ENCODE data around the gene RHOBTB1. TPM values are rescaled to one million over a fixed set of nuclear protein-coding genes. Genes with fewer than 3 reads are reported as not detected.
"Not testable (repeated sequence)": the region's sequence is repeated elsewhere in the genome, so short reads cannot be mapped to it uniquely, and the experiment has no call there.

The RHOBTB1 gene
- total RNA-seq, 1 donor from 2014 or later = 15.8 TPM

DNA sequence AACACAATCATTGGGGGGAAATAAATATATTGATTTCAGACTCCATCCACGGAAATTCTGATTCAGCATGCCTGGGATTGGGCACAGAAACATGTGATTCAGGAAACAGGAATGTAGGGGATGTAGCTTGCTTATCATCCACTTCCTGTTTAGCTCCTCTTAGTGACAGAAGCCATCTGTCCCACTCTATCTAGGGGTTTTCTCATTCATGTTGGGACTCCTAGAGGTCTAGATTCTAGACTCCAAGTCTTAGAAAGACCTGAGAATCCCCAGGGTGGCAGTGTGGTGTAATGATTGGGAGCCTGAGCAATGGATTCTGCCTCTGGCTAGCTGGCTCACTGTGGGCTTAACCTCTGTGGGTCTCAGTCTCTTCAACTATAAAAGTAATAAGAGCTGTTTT is 97.8 kb downstream of the RHOBTB1 start:
- Mint-ChIP-seq H3K9me3 (peaks cover 10% of the 10 kb centered on the region), H3K4me1 (no peaks in the 10 kb centered on the region), H3K36me3 (ENCODE audit: low read depth) (no peaks in the 10 kb centered on the region)

GRCh38 chr10:60845038-60845437 is 98.9 kb downstream of the RHOBTB1 start:
- Mint-ChIP-seq H3K27me3 (ENCODE audit: low read depth) (no peaks in the 10 kb centered on the region), H3K4me3 (no peak overlapping the region), H3K36me3 (ENCODE audit: low read depth) (no peaks in the 10 kb centered on the region), H3K4me1 (no peaks in the 10 kb centered on the region), H3K27ac (ENCODE audit: unreplicated experiment) (no peak overlapping the region), H3K9me3 (peaks cover 10% of the 10 kb centered on the region)
- no peak for DNase-seq (ENCODE audit: low read depth, low spot score)
- TF ChIP-seq CTCF (conservative IDR thresholded peaks at IDR 0.05) = no peak

More for the DNA sequence above, 97.8 kb downstream of the RHOBTB1 start:
- no peak overlapping the region for H3K27ac Mint-ChIP-seq (ENCODE audit: unreplicated experiment)
- no peak for TF ChIP-seq CTCF (conservative IDR thresholded peaks at IDR 0.05)
- H3K27me3 Mint-ChIP-seq (ENCODE audit: low read depth) = no peaks in the 10 kb centered on the region
- no peak for DNase-seq (ENCODE audit: low read depth, low spot score)
- H3K4me3 Mint-ChIP-seq = no peak overlapping the region

DNA sequence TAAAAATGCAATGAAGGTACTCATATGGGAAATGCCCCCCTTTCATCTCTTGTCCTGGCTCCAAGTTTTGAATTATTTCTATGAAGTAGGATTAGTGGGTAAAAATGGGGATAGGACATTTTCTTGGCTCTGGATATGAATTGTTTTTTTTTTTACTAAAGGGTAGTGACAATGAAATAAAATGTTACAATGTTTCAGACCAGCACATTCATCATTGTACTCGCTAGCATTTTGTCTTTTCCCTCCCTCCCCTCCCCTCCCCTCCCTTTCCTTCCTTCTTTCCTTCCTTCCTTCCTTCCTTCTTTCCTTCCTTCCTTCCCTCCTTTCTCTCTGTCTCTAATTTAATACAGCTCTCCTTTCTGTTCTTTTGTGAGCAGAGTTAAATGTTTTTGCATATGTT is 101.3 kb downstream of the RHOBTB1 start:
- no peaks in the 10 kb centered on the region for H3K27me3 Mint-ChIP-seq (ENCODE audit: low read depth)
- H3K4me1 Mint-ChIP-seq = peaks cover 2% of the 10 kb centered on the region
- TF ChIP-seq CTCF (conservative IDR thresholded peaks at IDR 0.05) = no peak
- H3K27ac Mint-ChIP-seq (ENCODE audit: unreplicated experiment) = no peak overlapping the region
- H3K36me3 Mint-ChIP-seq (ENCODE audit: low read depth) = no peaks in the 10 kb centered on the region
- no peak for DNase-seq (ENCODE audit: low read depth, low spot score)
- H3K9me3 Mint-ChIP-seq = peaks cover 10% of the 10 kb centered on the region
- no peak overlapping the region for H3K4me3 Mint-ChIP-seq

DNA sequence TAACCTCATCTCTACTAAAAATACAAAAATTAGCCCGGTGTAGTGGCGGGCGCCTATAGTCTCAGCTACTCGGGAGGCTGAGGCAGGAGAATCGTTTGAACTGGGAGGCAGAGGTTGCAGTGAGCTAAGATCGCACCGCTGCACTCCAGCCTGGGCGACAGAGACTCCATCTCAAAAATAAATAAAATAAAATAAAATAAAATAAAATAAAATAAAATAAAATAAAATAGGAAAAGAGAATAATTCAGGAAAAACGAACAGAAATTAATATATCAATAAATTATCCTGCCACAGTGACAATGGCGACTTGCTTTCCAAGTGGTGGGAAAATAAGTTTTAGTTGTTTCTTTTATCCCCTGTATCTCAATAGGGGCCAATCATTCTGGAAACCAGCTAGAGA is 102.8 kb downstream of the RHOBTB1 start:
- H3K27ac Mint-ChIP-seq (ENCODE audit: unreplicated experiment); DNase-seq (ENCODE audit: low read depth, low spot score); H3K9me3 Mint-ChIP-seq; H3K4me1 Mint-ChIP-seq; H3K27me3 Mint-ChIP-seq (ENCODE audit: low read depth); H3K36me3 Mint-ChIP-seq (ENCODE audit: low read depth); H3K4me3 Mint-ChIP-seq: not testable (repeated sequence)

GRCh38 chr10:60835049-60835448 is 108.9 kb downstream of the RHOBTB1 start:
- no peaks in the 10 kb centered on the region for H3K36me3 Mint-ChIP-seq (ENCODE audit: low read depth)
- H3K9me3 Mint-ChIP-seq = peaks cover 5% of the 10 kb centered on the region
- H3K4me1 Mint-ChIP-seq = peaks cover 5% of the 10 kb centered on the region
- no peaks in the 10 kb centered on the region for H3K27me3 Mint-ChIP-seq (ENCODE audit: low read depth)
- no peak for TF ChIP-seq CTCF (conservative IDR thresholded peaks at IDR 0.05)
- no peak overlapping the region for H3K4me3 Mint-ChIP-seq
- DNase-seq (ENCODE audit: low read depth, low spot score) = no peak
- H3K27ac Mint-ChIP-seq (ENCODE audit: unreplicated experiment) = no peak overlapping the region

DNA sequence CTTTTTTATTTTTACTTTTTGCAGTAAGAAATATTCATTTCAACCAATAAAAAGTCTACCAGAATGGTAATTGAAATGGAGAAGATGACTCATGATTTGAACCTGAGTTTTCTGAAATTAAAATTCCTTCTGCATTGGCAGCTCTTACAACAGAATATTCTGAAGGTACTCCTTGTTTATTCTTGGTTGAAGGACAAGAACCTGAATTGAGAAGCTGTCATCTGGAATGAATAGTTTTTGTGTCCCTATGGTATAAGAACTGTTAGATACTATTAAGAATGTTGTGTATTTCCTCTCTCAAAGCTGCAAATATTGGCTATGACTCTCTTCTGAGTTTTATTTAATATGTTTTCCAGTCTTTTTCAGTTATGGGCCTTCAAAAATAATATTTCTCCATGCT is 109.6 kb downstream of the RHOBTB1 start:
- TF ChIP-seq CTCF (conservative IDR thresholded peaks at IDR 0.05) = no peak
- Mint-ChIP-seq H3K4me3 (no peak overlapping the region), H3K36me3 (ENCODE audit: low read depth) (no peaks in the 10 kb centered on the region), H3K9me3 (peaks cover 5% of the 10 kb centered on the region), H3K27me3 (ENCODE audit: low read depth) (no peaks in the 10 kb centered on the region), H3K27ac (ENCODE audit: unreplicated experiment) (no peak overlapping the region), H3K4me1 (peaks cover 5% of the 10 kb centered on the region)
- DNase-seq (ENCODE audit: low read depth, low spot score) = no peak

DNA sequence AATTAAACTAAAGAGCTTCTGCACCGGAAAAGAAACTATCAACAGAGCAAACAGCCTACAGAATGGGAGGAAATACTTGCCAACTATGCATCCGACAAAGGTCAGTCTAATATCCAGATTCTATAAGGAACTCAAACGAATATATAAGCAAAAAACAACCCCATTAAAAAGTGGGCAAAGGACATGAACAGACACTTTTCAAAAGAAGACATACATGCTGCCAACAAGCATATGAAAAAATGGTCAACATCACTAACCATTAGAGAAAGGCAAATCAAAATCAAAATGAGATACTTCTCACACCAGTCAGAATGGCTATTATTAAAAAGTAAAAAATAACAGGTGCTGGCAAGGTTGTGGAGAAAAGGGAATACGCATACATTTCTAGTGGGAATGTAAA is 111.8 kb downstream of the RHOBTB1 start:
- not testable (repeated sequence) for H3K27ac Mint-ChIP-seq (ENCODE audit: unreplicated experiment); H3K9me3 Mint-ChIP-seq; H3K36me3 Mint-ChIP-seq (ENCODE audit: low read depth); H3K27me3 Mint-ChIP-seq (ENCODE audit: low read depth); H3K4me1 Mint-ChIP-seq; DNase-seq (ENCODE audit: low read depth, low spot score); H3K4me3 Mint-ChIP-seq
